H1 (cell line): ENCODE data around the gene OSTF1. TPM values are rescaled to one million over a fixed set of nuclear protein-coding genes. Genes with fewer than 3 reads are reported as not detected.

Experiments
- CTCF ChIA-PET: fragments of 300-600 bp; sonication (Branson Sonifier 250); formaldehyde crosslinking; loops from one replicate; lab custom pipeline; 2021; ENCODE audit not compliant: partially characterized antibody; lab: Charles Lee
- POLR2A ChIA-PET: fragments of 300-600 bp; sonication (Branson Sonifier 250); formaldehyde crosslinking; loops from one replicate; lab custom pipeline; 2021; ENCODE audit warnings: inconsistent platforms; ENCODE audit not compliant: partially characterized antibody; lab: Charles Lee
- DNase-seq, 2 experiments: peaks; one replicate each; pipeline versions ENCODE4 v3.0.0 to v3.0.0-alpha.2; 2010 to 2022; ENCODE audit warnings: low spot score in 2 of 2, low read depth in 1 of 2, mixed read lengths in 1 of 2
- FAIRE-seq: peaks from 2 replicates; lab custom pipeline; 2011; peaks lifted over from hg19 to GRCh38; lab: Jason Lieb, UNC
- H2AFZ ChIP-seq: 2 replicates; pipeline ENCODE4 v1.8.1; 2012; ENCODE audit warnings: low read length, inconsistent platforms
- H2AK5ac ChIP-seq: 2 replicates; pipeline ENCODE4 v1.6.1; 2013; ENCODE audit warnings: low read depth, low read length
- H2BK120ac ChIP-seq: replicated peaks from 2 replicates; pipeline ENCODE3; 2013; ENCODE audit warnings: low read depth, low read length, inconsistent platforms
- H2BK12ac ChIP-seq: 2 replicates; pipeline ENCODE4 v1.6.1; 2013; ENCODE audit warnings: low read depth, low read length
- H2BK15ac ChIP-seq: 2 replicates; pipeline ENCODE4 v1.6.1; 2013; ENCODE audit warnings: low read length
- H2BK20ac ChIP-seq: 2 replicates; pipeline ENCODE4 v1.6.1; 2013; ENCODE audit warnings: low read length
- H2BK5ac ChIP-seq: 2 replicates; pipeline ENCODE4 v1.6.1; 2013; ENCODE audit warnings: low read depth, low read length
- H3K14ac ChIP-seq: 2 replicates; pipeline ENCODE4 v1.6.1; 2013; ENCODE audit warnings: inconsistent platforms; ENCODE audit not compliant: insufficient read length
- H3K18ac ChIP-seq: 2 replicates; pipeline ENCODE4 v1.6.1; 2013; ENCODE audit warnings: low read length; ENCODE audit errors: extremely low read depth
- H3K23ac ChIP-seq: 2 replicates; pipeline ENCODE4 v1.6.1; 2013; ENCODE audit warnings: inconsistent platforms; ENCODE audit not compliant: insufficient read length
- H3K23me2 ChIP-seq: 2 replicates; pipeline ENCODE4 v1.6.1; 2013; ENCODE audit warnings: low read depth, low read length
- H3K27ac ChIP-seq: 2 replicates; pipeline ENCODE4 v1.6.1; 2011; ENCODE audit warnings: low read depth, low read length, inconsistent platforms
- H3K27me3 ChIP-seq, 4 experiments: replicated peaks in 1 of 4; 1 replicate in 1 of 4; 2 replicates in 3 of 4; pipeline versions ENCODE4 v1.6.1 to v1.8.1; 2011 to 2013; ENCODE audit warnings: low read length in 3 of 4, mild to moderate bottlenecking in 3 of 4, inconsistent platforms in 2 of 4, mixed read lengths in 2 of 4, moderate library complexity in 1 of 4; ENCODE audit not compliant: control insufficient read depth in 3 of 4, insufficient read depth in 3 of 4; ENCODE audit errors: extremely low read depth in 1 of 4
- H3K36me3 ChIP-seq, 4 experiments: 2 replicates each; pipeline versions ENCODE4 v1.6.1 to v1.8.1; 2011 to 2013; ENCODE audit warnings: mild to moderate bottlenecking in 4 of 4, low read length in 3 of 4, moderate library complexity in 2 of 4, control low read depth in 1 of 4, inconsistent platforms in 1 of 4; ENCODE audit not compliant: insufficient read depth in 4 of 4, control insufficient read depth in 2 of 4
- H3K4ac ChIP-seq: replicated peaks from 2 replicates; pipeline ENCODE3; 2013; ENCODE audit warnings: low read length, low read depth, mixed read lengths, inconsistent platforms; ENCODE audit not compliant: insufficient read length
- H3K4me1 ChIP-seq, 4 experiments: replicated peaks in 1 of 4; 1 replicate in 1 of 4; 2 replicates in 3 of 4; pipeline versions ENCODE4 v1.6.1 to v1.8.1; 2011 to 2013; ENCODE audit warnings: low read length in 3 of 4, inconsistent platforms in 2 of 4, mixed read lengths in 1 of 4; ENCODE audit not compliant: insufficient read depth in 4 of 4, control insufficient read depth in 3 of 4
- H3K4me2 ChIP-seq, 2 experiments: 2 replicates each; pipeline versions ENCODE4 v1.6.1 to v1.8.1; 2011 to 2013; ENCODE audit warnings: low read depth in 2 of 2, low read length in 2 of 2, control low read depth in 1 of 2, inconsistent platforms in 1 of 2, mild to moderate bottlenecking in 1 of 2; ENCODE audit not compliant: insufficient read depth in 1 of 2
- H3K4me3 ChIP-seq, 4 experiments: fragments of 200-600, 300-600 bp in 1 of 4; sonication (generic), shearing (Covaris generic), sonication (Bioruptor Twin) in 1 of 4; 2 replicates each; pipeline versions ENCODE4 v1.5.1 to v1.8.1; 2011 to 2016; ENCODE audit warnings: low read length in 4 of 4, low read depth in 3 of 4, control low read depth in 2 of 4, inconsistent platforms in 2 of 4, mild to moderate bottlenecking in 2 of 4, mixed read lengths in 1 of 4, moderate library complexity in 1 of 4; ENCODE audit not compliant: insufficient read depth in 2 of 4; ENCODE audit errors: extremely low read depth in 1 of 4
- H3K56ac ChIP-seq: replicated peaks from 2 replicates; pipeline ENCODE3; 2013; ENCODE audit warnings: low read depth, mild to moderate bottlenecking, mixed read lengths, low read length, inconsistent platforms; ENCODE audit not compliant: insufficient read length
- H3K79me1 ChIP-seq: 2 replicates; pipeline ENCODE4 v1.6.1; 2013; ENCODE audit warnings: low read depth, low read length, control low read depth
- H3K79me2 ChIP-seq, 2 experiments: 2 replicates each; pipeline versions ENCODE4 v1.6.1 to v1.8.1; 2012 to 2013; ENCODE audit warnings: low read length in 2 of 2, mild to moderate bottlenecking in 2 of 2, inconsistent platforms in 1 of 2; ENCODE audit not compliant: insufficient read depth in 2 of 2, control insufficient read depth in 1 of 2
- H3K9ac ChIP-seq, 4 experiments: replicated peaks in 1 of 4; 1 replicate in 1 of 4; 2 replicates in 3 of 4; pipeline versions ENCODE4 v1.6.1 to v1.8.1; 2011 to 2013; ENCODE audit warnings: low read depth in 3 of 4, low read length in 3 of 4, control low read depth in 2 of 4, mild to moderate bottlenecking in 2 of 4, moderate library complexity in 2 of 4, inconsistent platforms in 1 of 4; ENCODE audit errors: extremely low read depth in 1 of 4
- H3K9me3 ChIP-seq, 2 experiments: 2 replicates each; pipeline versions ENCODE4 v1.6.1 to v1.8.1; 2012 to 2013; ENCODE audit warnings: mild to moderate bottlenecking in 2 of 2, moderate library complexity in 2 of 2, control low read depth in 1 of 2, inconsistent platforms in 1 of 2, low read depth in 1 of 2, low read length in 1 of 2, mixed read lengths in 1 of 2; ENCODE audit not compliant: insufficient read depth in 2 of 2
- H4K20me1 ChIP-seq, 2 experiments: replicated peaks in 1 of 2; 2 replicates each; pipeline versions ENCODE3 to v1.8.1; 2011 to 2013; ENCODE audit warnings: inconsistent platforms in 2 of 2, low read length in 2 of 2, mild to moderate bottlenecking in 1 of 2; ENCODE audit not compliant: insufficient read depth in 2 of 2, control insufficient read depth in 1 of 2
- H4K5ac ChIP-seq: 2 replicates; pipeline ENCODE4 v1.6.1; 2013; ENCODE audit warnings: low read length, low read depth, mixed read lengths, inconsistent platforms; ENCODE audit not compliant: insufficient read length
- H4K8ac ChIP-seq: 2 replicates; pipeline ENCODE4 v1.8.0; 2013; ENCODE audit warnings: mild to moderate bottlenecking, moderate library complexity, low read length, inconsistent platforms; ENCODE audit not compliant: insufficient read depth; ENCODE audit errors: extremely low read depth
- H4K91ac ChIP-seq: replicated peaks from 2 replicates; pipeline ENCODE3; 2013; ENCODE audit warnings: low read length, mixed read lengths, inconsistent platforms; ENCODE audit not compliant: insufficient read length
- CBX8 ChIP-seq: fragments of 300-800, 300-1000 bp; sonication (generic); IDR thresholded peaks from 2 replicates; pipeline ENCODE4 v1.7.1; 2016; ENCODE audit warnings: low read depth, low read length, borderline replicate concordance
- CTBP2 ChIP-seq: IDR thresholded peaks from 2 replicates; pipeline ENCODE4 v1.7.0; 2011; ENCODE audit warnings: borderline replicate concordance, mild to moderate bottlenecking, moderate library complexity, mixed read lengths, low read length; ENCODE audit not compliant: insufficient read depth, insufficient read length
- HDAC6 ChIP-seq: IDR thresholded peaks from one replicate; pipeline ENCODE4 v1.7.1; 2012; ENCODE audit warnings: low read depth, mild to moderate bottlenecking, inconsistent platforms, low read length, moderate library complexity
- RNF2 ChIP-seq: fragments of 200-900, 300-1000 bp; sonication (generic); IDR thresholded peaks from 2 replicates; pipeline ENCODE4 v1.7.1; 2016; ENCODE audit warnings: borderline replicate concordance, low read depth, mild to moderate bottlenecking, antibody characterized with exemption, low read length; ENCODE audit not compliant: poor library complexity, severe bottlenecking; ENCODE audit errors: missing control alignments
- SIX5 ChIP-seq: IDR thresholded peaks from 2 replicates; pipeline ENCODE4 v1.6.1; 2011; ENCODE audit warnings: mild to moderate bottlenecking, low read depth, low read length
- SP2 ChIP-seq: IDR thresholded peaks from 2 replicates; pipeline ENCODE4 v1.6.1; 2012; ENCODE audit warnings: mild to moderate bottlenecking, low read length, inconsistent platforms
- WGBS, 2 experiments: shearing (Covaris generic) in 1 of 2; methylation state at CpG; one replicate each; pipeline versions ENCODE4 v1.1.6 to v1.1.7; 2013 to 2015; ENCODE audit warnings: low lambda C conversion rate in 2 of 2, mixed read lengths in 2 of 2, inconsistent platforms in 1 of 2, low coverage in 1 of 2, missing lambda C conversion rate in 1 of 2; ENCODE audit not compliant: insufficient replicate concordance in 2 of 2, insufficient coverage in 1 of 2, insufficient read length in 1 of 2; ENCODE audit errors: extremely low coverage in 1 of 2, missing lambda C conversion rate in 1 of 2; 5-methylcytosine and 5-hydroxymethylcytosine counted together
- polyA plus RNA-seq, 7 experiments: library from polyadenylated mRNA; depleted of rRNA in 3 of 7; stranded (reverse) in 5 of 7; unstranded in 2 of 7; fragments of >200 nt in 5 of 7; fragments of 200-250 nt in 2 of 7; gene quantifications; 1 replicate in 5 of 7; 2 replicates in 1 of 7; 4 replicates in 1 of 7; pipeline versions ENCODE4 v1.2.1 to v1.2.3, GENCODE V29; 2011 to 2013; ENCODE audit warnings: missing spikeins in 2 of 7, mixed read lengths in 2 of 7
- total RNA-seq: library from RNA; stranded (reverse); fragmentation: NEBNext Ultra II Directional; extraction: Animal tissue kit (Norgen Biotek cat#: 25700); gene quantifications from 2 replicates; pipeline ENCODE4 v1.2.1, GENCODE V29; 2021

Gene OSTF1
- total and polyA plus RNA-seq, 2 of the 8 experiments (the other 6 are each of a cell fraction or from before 2014, with no cell fraction given): 5.0 to 18.9 TPM

- H3K4ac ChIP-seq: no peak overlapping the region
- WGBS, 2 experiments: 8% methylated on average over 20 of the region's 20 CpGs; no CpG with 5 or more reads in 1 of the 2 experiments
- peak overlapping the region; percentile 93; the same call in 1 of the 2 replicates for H3K18ac ChIP-seq
- H3K56ac ChIP-seq: peak overlapping the region; percentile 83
- H2BK5ac ChIP-seq: peak overlapping the region; percentile 91
- H2AK5ac ChIP-seq: no peak overlapping the region
- peaks cover 0 to 9% of the 10 kb centered on the region in 2 experiments; a peak in 2 of 4 replicates for H3K79me2 ChIP-seq
- ChIA-PET POLR2A (interaction anchor here (0.7 to 2.5 kb wide), 6 partner anchors 58 to 803 kb away, joined by 3 to 12 read pairs (median 3); partner anchors contain the start of genes CARNMT1 and PCSK5), CTCF (interaction anchor here (0.5 to 1.6 kb wide), 4 partner anchors 11 to 1180 kb away, joined by 3 to 9 read pairs (median 3); no protein-coding TSS in a partner anchor)
- H3K27ac ChIP-seq: peak overlapping the region; percentile 81
- DNase-seq (no peak), FAIRE-seq (no peak)
- H2BK20ac ChIP-seq: no peak overlapping the region
- peak overlapping the region; percentile 96; the same call in 1 of the 2 replicates for H2AFZ ChIP-seq
- peak overlapping the region; percentile 28; the same call in 1 of the 2 replicates for H4K8ac ChIP-seq
- H3K4me1 ChIP-seq: peaks cover 0 to 9% (median 5%) of the 10 kb centered on the region in 4 experiments; a peak in 4 of 7 replicates
- H3K23me2 ChIP-seq: peaks cover 2% of the 10 kb centered on the region; the same call in 1 of the 2 replicates
- H2BK120ac ChIP-seq: no peak overlapping the region
- H3K9ac ChIP-seq: peak overlapping the region; percentile 61 to 86 (median 84)
- peaks cover 0 to 1% of the 10 kb centered on the region in 2 experiments for H4K20me1 ChIP-seq
- H3K9me3 ChIP-seq: no peaks in the 10 kb centered on the region
- peak overlapping the region; percentile 80 for H3K14ac ChIP-seq
- H3K27me3 ChIP-seq: no peaks in the 10 kb centered on the region
- H3K79me1 ChIP-seq: no peaks in the 10 kb centered on the region; the same call in 1 of the 2 replicates
- peak overlapping the region; percentile 75 to 85 (median 80) for H3K4me3 ChIP-seq
- H4K91ac ChIP-seq: peak overlapping the region; percentile 87
- peak overlapping the region; percentile 92 for H4K5ac ChIP-seq
- peaks cover 0 to 3% (median 0%) of the 10 kb centered on the region in 4 experiments; a peak in 1 of 8 replicates for H3K36me3 ChIP-seq
- H2BK12ac ChIP-seq: 0 out of 2 replicates have a peak overlapping the region, but pooled peaks have one; percentile 13
- peak overlapping the region; percentile 75 to 95 for H3K4me2 ChIP-seq
- H2BK15ac ChIP-seq: no peak overlapping the region
- no peak overlapping the region for H3K23ac ChIP-seq
- no peak for TF ChIP-seq HDAC6
- no peak for TF ChIP-seq RNF2
- TF ChIP-seq SIX5: no peak
- TF ChIP-seq SP2: no peak
- TF ChIP-seq CTBP2: no peak
- no peak for TF ChIP-seq CBX8
These were observed 958 bp upstream of the OSTF1 start for GRCh38 chr9:75087289-75087823.
